Fibroblast of gingiva (primary cell): ENCODE results near the gene NYAP1.
"Not testable (repeated sequence)": the region's sequence is repeated elsewhere in the genome, so short reads cannot be mapped to it uniquely, and the experiment has no call there.

Source experiments
- DNase-seq: peaks from one replicate; pipeline ENCODE4 v3.0.0-alpha.2; 2011; ENCODE audit warnings: low read depth

The NYAP1 gene

DNA sequence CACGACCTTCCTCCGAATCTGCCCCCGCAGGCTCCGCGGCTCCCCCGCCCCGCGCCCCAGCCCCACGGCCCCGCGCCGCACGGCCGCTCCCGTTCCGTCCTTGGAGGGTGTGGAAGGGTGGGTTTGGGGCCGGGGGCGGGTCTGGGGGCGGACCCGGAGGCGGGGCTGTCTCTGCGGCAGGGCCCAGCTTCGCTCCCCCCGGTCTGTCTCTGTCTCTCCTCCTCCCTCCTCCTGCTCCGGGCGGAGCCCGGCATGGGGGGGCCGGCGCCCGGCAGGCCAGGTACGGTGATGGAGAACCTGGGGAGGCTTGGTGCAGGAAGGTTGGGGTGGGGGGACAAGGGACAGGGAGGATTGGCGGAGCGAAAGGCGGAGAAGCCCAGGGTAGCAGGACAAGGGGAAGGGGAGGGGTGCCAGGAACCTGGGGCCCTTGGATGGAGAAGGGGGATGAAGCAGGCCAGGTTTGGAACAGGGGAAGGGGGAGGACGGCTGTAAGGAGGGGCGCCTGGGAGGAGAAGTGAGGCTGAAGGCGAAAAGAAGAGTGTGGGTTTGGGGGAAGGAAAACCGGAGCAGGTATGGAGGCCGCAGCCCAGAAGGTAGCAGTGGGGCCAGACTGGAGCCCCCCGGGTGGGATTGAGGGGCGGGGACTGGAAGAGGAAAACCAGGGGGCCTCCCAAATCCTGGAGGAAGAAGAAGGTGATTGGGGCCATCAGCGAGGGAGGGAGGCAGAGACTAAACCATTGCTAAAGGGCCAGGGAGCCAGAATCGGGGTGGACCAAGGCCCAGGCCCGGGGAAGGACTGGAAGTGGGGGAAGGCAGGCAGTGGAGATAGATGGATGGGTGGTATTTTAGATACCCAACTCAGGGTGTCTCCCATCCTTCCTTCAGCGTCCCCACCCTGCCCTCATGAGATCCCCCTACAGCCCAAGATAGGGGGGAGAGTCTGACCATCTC, at the start of gene NYAP1:
Gene NYAP1 (plus strand): TSS at position 206 of the 951 bp plus-strand sequence. CDS start 1,385 bp downstream, outside the sequence.
- peak; percentile 52 for DNase-seq

DNA sequence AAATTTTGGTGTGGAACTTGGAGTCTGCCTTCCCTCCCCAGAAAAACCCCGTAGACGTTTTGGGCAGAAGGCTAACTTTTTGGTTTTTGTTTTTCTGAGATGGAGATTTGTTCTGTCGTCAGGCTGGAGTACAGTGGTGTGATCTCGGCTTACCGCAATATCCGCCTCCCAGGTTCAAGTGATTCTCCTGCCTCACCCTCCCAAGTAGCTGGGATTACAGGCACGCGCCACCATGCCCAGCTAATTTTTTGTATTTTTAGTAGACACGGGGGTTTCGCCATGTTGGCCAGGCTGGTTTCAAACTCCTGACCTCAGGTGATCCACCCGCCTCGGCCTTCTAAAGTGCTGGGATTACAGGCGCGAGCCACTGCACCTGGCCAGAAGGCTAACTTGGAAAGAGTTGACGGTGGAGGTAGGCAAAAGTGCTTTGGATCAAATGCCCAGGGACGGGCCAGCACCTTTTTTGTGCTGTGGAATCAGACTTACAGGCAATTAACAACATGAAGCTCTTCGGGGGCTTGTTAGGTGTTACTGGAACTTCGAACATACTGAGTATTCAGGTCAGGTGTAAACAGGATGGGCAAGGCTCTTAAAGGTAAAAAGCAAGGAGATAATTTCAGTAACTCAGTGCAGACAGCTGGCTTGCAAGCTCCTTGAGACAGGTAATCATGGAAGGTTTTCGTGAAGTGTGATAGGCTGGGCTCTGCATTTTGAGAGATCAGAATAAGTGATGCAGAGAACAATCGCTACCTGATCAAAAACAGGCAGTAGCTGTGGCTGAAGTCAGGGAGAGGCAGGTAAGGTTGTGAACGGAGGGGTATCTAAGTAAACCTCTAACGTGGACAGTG, 49.2 kb upstream of the NYAP1 start:
- no peak for DNase-seq

DNA sequence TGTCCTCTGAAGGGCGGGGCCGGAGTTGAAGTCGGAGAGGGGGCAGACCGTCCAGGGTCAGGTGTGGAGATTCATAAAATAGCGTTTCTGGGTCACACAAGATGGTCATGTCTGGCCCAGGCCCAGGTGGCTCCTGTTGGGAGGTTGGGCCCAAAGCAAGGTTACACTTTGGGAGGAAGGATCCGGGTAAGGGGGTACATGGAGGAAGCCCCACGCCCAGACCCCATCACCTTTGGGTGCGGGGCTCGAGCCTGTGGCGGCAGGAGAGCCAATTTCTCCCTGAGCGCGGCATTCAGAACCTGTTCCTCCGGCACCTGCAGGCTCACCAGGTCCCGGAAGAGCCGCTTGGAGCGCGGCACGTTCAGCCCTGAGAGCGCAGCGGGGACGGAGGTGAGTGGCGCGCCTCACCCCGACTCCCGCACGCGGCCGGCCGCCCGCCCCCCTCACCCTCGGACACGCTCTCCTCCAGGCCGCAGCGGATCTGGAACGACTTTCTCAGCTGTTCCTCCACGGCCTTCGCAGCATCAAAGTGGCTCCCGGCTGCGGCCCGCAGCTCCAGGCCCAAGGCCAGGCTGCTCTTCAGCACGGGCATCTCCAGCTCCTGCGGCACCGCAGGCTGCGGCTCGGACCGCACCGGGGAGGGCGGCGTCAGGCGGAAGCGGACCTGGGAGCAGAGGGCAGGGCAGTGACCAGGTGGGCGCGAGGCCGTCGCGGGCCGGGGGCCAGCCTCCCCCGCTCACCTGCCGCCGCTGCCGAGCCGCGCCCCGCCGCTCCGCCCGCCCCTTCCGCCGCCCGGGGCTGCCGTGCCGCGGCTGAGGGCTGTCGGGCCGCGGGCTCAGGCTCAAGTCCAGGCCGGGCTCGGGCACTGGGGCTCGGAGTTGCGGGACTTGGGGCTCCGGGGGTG, 48.1 kb upstream of the NYAP1 start:
- DNase-seq, result no peak

DNA sequence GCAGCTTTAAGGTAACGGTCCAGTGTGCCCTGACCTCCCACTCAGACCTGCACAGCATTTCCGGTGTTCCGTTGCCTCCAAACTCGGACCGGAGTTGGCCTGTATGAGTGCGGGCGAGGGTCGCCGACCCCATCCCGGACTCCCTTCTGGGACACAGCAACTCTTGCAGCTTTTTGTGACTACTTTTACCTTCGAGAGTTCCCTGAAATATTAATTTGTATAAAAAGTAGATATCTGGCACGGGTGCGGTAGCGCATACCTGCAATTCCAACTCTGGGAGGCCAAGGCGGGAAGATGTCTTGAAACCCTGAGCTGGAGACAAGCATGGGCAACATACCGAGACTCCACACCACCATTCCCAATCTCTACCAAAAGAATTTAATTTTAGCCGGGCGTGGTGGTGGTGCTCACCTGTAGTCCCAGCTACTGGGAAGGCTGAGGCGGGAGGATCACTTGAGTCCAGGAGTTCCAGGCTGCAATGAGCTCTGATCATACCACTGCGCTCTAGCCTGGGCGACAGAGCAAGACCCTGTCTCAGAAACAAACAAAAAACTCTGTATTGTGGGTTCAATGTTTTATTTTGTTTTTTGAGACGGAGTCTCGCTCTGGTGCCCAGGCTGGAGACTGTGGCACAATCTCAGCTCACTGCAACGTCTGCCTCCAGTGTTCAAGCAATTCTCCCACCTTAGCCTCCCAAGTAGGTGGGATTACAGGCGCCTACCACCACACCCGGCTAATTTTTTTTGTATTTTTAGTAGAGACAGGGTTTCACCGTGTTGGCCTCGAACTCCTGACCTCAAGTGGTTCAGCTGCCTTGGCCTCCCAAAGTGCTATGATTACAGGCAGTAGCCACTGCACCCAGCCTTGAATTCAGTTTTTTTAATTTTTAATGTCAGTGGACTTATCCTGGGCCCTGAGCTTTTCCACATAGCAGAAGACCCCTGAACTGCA, 46.3 kb upstream of the NYAP1 start:
- DNase-seq, result no peak

DNA sequence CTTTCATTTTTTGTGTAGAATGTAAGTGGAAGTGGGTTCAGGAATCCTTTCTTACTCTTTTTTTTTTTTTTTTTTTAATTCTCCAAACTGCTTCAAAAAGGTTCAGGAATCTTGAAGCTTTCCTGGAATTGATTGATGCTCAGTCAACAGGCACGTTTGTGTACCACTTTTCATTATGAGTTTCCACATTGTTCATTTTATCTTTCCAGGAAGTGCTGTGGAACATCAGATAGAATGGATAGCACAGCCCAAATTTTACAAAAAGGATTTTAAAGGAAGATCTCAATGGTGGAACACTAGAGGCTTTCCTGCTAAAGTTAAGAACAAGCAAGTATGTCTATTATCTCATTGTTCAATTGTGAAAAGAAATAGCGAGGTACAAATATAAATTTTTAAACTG, 45.6 kb upstream of the NYAP1 start:
- no peak for DNase-seq

DNA sequence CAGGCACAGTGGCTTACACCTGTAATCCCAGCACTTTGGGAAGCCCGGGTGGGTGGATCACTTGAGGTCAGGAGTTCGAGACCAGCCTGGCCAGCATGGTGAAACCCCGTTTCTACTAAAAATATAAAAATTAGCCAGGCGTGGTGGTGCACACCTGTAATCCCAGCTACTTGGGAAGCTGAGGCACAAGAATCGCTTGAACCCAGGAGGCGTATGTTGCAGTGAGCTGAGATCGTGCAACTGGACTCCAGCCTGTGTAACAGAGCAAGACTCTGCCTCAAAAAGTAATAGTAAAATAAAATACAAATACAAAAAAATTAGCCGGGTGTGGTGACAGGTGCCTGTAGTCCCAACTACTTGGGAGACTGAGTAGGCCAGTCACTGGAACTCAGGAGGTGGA, 45.0 kb upstream of the NYAP1 start:
- DNase-seq, result not testable (repeated sequence)

DNA sequence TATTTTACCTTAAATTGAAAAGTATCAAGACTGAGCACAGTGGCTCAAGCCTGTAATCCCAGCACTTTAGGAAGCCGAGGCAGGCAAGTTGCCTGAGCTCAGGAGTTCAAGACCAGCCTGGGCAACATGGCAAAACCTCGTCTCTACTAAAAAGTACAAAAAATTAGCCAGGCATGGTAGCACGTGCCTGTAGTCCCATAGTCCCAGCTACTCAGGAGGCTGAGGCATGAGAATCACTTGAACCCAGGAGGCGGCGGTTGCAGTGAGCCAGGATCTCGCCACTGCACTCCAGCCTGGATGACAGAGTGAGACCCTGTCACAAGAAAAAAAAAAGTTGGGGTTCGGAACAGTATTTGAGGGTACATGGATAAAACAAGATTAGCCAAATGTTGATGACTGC, 44.5 kb upstream of the NYAP1 start:
- not testable (repeated sequence) for DNase-seq

DNA sequence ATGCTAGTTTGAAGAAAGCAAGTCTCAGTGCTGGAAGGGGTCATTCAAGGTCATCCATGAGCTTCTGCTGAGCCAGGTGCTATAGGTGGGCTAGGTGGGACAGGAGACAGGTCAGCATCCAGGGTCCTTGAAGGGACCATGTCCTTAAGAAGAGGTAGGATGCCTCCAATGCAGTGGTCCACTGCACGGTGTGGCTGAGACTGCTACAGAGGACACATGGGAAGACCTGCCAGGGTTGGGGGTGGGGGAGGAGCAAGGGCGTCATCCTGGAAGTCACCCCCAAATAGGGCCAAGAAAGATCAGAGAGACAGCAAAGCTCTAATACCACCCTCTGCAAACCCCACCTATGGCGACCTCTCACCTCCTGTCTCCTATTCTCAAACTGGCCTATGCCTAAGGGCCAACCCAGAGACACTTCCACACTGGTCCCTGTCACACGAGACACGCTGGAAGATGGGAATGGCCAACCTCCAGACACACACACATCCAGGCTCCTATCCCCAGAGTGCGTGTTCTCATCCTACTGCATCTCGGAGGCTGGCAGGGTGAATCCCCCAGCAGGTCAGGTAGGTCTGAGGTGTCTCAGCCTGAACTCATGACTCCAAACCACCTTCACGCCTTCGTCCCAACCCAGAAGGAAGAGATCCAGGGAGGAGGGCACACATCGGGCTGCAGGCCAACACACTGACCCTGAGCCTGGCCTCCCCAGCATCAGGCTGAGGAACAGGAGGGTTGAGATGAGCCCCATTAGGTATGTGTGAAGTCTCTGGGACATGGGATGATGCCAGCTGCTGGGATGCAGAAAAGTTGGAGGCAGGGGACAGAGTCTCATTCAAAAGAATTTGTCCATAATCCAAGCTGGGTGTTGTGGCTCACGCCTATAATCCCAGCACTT, 41.8 kb upstream of the NYAP1 start:
- no peak for DNase-seq

DNA sequence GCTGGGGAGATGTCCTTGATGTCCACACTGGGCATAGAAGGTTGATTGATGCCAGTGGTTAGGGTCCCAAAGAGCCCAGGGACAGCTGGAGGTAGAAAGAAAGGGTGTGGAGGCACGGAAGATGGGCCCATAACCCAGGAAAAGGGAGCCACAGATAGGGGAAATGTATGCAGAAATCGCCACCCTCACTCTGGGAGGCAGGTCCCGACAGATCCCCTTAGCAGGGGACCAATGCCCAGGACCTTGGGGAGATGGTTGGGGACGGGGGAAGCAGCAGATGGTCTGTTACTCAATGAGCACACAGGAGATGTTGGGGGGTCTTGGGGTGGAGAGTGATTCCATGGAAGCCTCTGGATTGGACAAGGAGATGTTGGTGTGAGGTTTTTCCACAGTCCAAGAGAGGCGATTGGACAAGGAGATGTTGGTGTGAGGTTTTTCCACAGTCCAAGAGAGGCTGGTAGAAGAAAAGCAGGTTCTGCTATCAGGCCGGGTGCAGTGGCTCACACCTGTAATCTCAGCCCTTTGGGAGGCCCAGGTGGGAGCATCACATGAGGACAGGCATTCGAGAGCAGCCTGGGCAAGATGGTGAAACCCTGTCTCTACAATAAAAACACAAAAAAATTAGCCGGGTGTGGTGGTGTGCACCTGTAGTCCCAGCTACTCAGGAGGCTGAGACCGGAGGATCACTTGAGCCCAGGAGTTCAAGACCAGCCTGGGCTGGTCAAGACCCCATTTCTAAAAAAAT, 40.5 kb upstream of the NYAP1 start:
- no peak for DNase-seq

DNA sequence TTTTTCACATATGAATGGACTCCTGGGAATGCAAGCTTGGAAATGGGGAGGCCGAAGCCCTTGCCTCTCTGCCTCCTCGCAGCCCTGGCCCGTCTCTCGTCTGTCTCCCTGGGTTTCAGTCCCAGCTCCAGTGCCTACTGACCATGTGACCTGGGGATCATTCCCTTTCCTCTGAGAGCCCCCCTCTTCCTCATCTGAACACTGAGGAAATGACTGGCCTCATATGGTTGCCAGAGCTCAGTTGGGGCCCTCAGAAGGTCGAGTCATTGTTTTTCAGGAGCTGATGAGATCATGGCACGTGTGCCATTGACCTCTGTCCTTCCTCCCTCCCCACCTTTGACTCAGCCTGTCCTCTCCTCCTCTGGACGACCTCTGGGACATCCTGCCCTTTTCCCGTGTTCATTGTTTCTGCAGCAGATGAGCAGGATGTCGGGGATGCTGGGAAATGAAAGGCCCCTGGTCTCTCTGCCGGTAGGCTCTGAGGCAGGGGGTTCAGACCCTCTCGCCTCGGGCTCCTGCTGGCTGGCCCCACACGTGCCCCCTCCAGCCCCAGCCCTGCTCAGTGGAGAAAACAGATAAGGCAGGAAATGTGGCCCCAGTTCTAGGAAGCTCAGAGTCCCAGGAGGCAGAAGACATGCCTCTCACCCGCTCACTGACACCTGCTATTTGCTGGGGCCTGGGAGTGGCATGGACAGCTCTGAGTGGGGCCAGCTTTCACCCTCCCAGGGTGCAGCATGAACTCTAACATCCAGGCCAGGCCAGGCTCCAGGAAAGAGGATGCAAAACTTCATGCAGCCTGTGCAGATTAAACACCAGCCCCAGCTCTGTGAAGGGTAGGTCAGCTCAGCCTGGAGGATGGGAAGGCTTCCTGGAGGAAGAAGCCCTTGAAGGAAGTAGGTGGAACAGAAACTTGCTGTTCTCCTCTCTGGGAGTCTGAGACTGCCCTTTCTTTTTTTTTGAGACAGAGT, 39.1 kb upstream of the NYAP1 start:
- peak; percentile 57 for DNase-seq

DNA sequence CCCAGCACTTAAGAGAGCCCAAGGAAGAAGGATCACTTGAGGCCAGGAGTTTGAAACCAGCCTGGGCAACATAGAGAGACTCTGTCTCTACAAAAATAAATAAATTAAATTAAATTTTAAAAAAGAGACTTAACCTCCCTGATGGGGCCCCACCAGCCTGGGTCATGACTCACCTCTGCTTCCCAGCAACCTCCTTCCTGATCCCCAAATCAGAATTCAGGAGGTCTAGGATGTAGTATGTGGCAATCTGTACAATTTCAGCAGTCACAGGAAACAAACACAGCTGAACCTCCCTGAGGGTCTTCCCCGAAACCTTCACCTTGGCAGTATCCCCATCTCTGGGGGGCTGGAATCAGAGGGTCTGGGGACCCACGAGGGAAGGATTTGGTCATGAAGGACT, 37.7 kb upstream of the NYAP1 start:
- DNase-seq, result no peak

DNA sequence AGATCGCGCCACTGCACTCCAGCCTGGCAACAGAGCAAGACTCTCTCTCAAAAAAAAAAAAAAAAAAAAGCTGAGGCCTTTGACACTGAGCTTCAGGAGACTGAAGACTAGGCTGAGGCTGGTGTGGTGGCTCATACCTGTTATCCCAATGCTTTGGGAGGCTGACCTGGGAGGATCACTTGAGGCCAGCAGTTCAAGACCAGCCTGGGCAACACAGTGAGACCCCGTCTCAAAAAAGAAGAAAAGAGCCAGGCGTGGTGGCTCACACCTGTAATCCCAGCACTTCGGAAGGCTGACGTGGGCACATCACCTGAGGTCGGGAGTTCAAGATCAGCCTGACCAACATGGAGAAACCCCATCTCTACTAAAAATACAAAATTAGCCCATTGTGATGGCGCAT, 36.4 kb upstream of the NYAP1 start:
- DNase-seq, result not testable (repeated sequence)

DNA sequence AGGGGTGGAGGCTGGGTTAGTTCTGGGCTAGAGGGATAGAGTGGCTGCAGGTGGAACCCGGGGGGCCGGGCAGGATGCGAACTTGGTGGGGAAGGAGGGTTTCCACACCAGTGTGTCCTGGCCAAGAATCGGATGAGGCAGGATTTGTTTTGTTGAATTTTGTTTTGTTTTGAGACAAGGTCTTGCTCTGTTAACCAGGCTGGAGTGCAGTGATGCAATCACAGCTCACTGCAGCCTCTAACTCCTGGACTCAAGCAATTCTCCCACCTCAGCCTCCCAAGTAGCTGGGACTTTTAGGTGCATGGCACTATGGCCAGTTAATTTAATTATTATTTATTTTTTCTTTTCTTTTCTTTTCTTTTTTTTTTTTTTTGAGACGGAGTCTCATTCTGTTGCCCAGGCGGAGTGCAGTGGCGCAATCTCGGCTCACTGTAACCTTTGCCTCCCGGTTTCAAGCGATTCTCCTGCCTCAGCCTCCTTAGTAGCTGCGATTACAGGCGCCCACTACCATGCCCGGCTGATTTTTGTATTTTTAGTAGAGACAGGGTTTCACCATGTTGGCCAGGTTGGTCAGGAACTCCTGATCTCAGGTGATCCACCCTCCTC, 34.4 kb upstream of the NYAP1 start:
- no peak for DNase-seq

DNA sequence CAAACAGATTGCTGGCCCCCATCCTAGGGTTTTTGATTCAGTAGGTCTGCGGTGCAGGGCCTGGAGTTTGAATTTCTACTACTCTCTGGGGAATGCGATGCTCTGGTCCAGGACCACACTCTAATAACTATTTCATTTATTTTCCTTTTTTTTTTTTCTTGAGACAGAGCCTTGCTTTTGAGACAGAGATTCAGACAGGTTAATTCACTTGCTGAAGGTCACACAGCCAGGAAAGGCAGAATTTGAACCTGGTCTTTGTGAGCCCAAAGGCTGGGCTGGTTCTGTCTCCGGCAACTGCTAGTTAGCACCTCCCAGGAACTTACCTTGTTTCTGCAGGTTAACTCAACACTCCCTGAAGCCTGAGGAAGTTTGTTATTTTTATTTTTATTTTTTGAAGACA, 31.2 kb upstream of the NYAP1 start:
- no peak for DNase-seq

DNA sequence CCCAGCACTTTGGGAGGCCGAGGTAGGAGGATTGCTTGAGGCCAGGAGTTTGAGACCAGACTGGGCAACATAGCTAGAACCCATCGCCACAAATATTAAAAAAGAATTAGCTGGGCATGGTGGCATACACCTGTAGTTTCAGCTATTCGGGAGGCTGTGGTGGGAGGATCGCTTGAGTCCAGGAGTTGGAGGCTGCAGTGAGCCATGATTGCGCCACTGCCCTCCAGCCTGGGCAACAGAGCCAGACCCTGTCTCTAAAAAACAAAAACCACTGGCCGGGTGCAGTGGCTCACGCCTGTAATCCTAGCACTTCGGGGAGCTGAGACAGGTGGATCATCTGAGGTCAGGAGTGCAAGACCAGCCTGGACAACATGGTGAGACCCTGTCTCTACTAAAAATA, 29.9 kb upstream of the NYAP1 start:
- not testable (repeated sequence) for DNase-seq

DNA sequence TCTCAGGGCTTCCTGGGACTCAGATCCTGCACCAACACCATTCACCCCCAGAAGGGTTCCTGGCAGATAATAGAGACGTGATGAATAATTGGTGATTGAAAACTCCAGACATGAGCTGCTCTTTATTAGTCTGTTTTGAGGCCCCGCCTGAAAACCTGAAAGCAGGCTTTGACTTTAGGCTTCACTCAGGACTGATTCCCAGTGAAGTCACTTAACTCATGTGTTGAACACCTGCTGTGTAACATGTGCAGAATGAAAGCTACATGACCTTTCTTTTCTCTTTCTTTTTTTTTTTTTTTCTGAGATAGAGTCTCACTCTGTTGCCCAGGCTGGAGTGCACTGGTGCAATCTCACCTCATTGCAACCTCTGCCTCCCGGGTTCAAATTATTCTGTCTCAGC, 28.5 kb upstream of the NYAP1 start:
- no peak for DNase-seq

DNA sequence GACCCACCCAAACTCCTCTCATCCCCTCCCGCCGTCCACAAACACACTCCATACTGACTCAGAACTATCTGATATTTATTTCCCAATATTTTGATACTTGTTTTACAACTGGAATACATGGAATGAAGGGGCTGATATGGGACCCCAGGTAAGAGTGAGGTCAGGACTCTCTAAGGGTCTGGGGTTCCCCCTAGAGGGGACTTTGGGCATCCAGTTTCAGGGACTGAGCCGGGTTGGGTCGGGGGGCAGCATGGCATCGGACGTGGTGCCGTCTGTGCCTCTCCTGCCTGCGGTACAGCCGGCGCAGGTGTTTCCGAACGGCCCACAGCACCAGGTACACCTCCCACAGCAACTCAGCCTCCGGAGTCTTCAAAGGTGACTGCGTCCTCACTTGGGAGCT, 27.2 kb upstream of the NYAP1 start:
- no peak for DNase-seq
